Trophoblast cell (in vitro differentiated cells and primary cell): ENCODE measurements around the gene IFITM10.
A peak's percentile ranks its signal among the peaks of the same experiment; 100 is the strongest.

Source experiments
- DNase-seq, 2 donors: peaks; one replicate each; pipeline ENCODE4 v3.0.0-alpha.2; 2016
- H2AFZ ChIP-seq: 2 replicates; pipeline ENCODE4 v1.6.1; 2013; ENCODE audit warnings: low read length, moderate library complexity, mild to moderate bottlenecking; ENCODE audit not compliant: insufficient read depth, poor library complexity
- H2AK5ac ChIP-seq: 2 replicates; pipeline ENCODE4 v1.6.1; 2013; ENCODE audit warnings: mild to moderate bottlenecking, low read length
- H2BK120ac ChIP-seq: 2 replicates; pipeline ENCODE4 v1.6.1; 2013; ENCODE audit warnings: low read length, mild to moderate bottlenecking, moderate library complexity; ENCODE audit not compliant: insufficient read depth, poor library complexity
- H2BK12ac ChIP-seq: 2 replicates; pipeline ENCODE4 v1.6.1; 2013; ENCODE audit warnings: mild to moderate bottlenecking, low read length, moderate library complexity
- H2BK5ac ChIP-seq: 2 replicates; pipeline ENCODE4 v1.6.1; 2013; ENCODE audit warnings: low read length, low read depth, moderate library complexity, mild to moderate bottlenecking; ENCODE audit not compliant: poor library complexity
- H3K14ac ChIP-seq: 2 replicates; pipeline ENCODE4 v1.6.1; 2013; ENCODE audit warnings: mild to moderate bottlenecking, low read length
- H3K18ac ChIP-seq: 2 replicates; pipeline ENCODE4 v1.6.1; 2013; ENCODE audit warnings: mild to moderate bottlenecking, low read length
- H3K23ac ChIP-seq: 2 replicates; pipeline ENCODE4 v1.6.1; 2013; ENCODE audit warnings: low read length
- H3K27ac ChIP-seq: 2 replicates; pipeline ENCODE4 v1.5.1; 2013; ENCODE audit warnings: low read depth, mild to moderate bottlenecking, inconsistent platforms, low read length, moderate library complexity
- H3K27me3 ChIP-seq: 2 replicates; pipeline ENCODE4 v1.6.1; 2013; ENCODE audit warnings: inconsistent platforms, mild to moderate bottlenecking, low read length, moderate library complexity; ENCODE audit not compliant: insufficient read depth
- H3K36me3 ChIP-seq, 2 experiments: 1 replicate in 1 of 2; 2 replicates in 1 of 2; pipeline ENCODE4 v1.6.1; 2013; ENCODE audit warnings: low read length in 2 of 2, mild to moderate bottlenecking in 2 of 2, moderate library complexity in 1 of 2; ENCODE audit not compliant: insufficient read depth in 2 of 2, control insufficient read depth in 1 of 2
- H3K4ac ChIP-seq: 2 replicates; pipeline ENCODE4 v1.6.1; 2013; ENCODE audit warnings: low read depth, mild to moderate bottlenecking, low read length, moderate library complexity
- H3K4me1 ChIP-seq, 2 experiments: 1 replicate in 1 of 2; 2 replicates in 1 of 2; pipeline ENCODE4 v1.6.1; 2013; ENCODE audit warnings: low read length in 2 of 2, mild to moderate bottlenecking in 2 of 2, moderate library complexity in 1 of 2; ENCODE audit not compliant: insufficient read depth in 2 of 2, control insufficient read depth in 1 of 2
- H3K4me2 ChIP-seq: 2 replicates; pipeline ENCODE4 v1.6.1; 2013; ENCODE audit warnings: inconsistent platforms, mild to moderate bottlenecking, low read length, moderate library complexity
- H3K4me3 ChIP-seq: 2 replicates; pipeline ENCODE4 v1.5.1; 2013; ENCODE audit warnings: mild to moderate bottlenecking, low read depth, low read length, inconsistent platforms
- H3K79me1 ChIP-seq: one replicate; pipeline ENCODE4 v1.6.1; 2013; ENCODE audit warnings: low read length
- H3K79me2 ChIP-seq: 2 replicates; pipeline ENCODE4 v1.6.1; 2013; ENCODE audit warnings: low read length, mild to moderate bottlenecking; ENCODE audit not compliant: control insufficient read depth, insufficient read depth, poor library complexity
- H3K9ac ChIP-seq: 2 replicates; pipeline ENCODE4 v1.6.1; 2013; ENCODE audit warnings: mild to moderate bottlenecking, low read length
- H3K9me3 ChIP-seq: 2 replicates; pipeline ENCODE4 v1.6.1; 2013; ENCODE audit warnings: low read depth, mild to moderate bottlenecking, control low read depth, inconsistent platforms, low read length; ENCODE audit not compliant: insufficient read depth
- H4K12ac ChIP-seq: 2 replicates; pipeline ENCODE4 v1.6.1; 2013; ENCODE audit warnings: low read depth, mild to moderate bottlenecking, low read length, moderate library complexity
- H4K8ac ChIP-seq: 2 replicates; pipeline ENCODE4 v1.6.1; 2013; ENCODE audit warnings: low read depth, mild to moderate bottlenecking, low read length, moderate library complexity
- H4K91ac ChIP-seq: one replicate; pipeline ENCODE4 v1.6.1; 2013; ENCODE audit warnings: low read depth, mild to moderate bottlenecking, low read length, moderate library complexity
- WGBS: extraction: QIAGEN DNeasy Blood & Tissue Kit; methylation state at CpG from one replicate; pipeline ENCODE4 v1.1.7; 2013; ENCODE audit warnings: missing lambda C conversion rate; ENCODE audit not compliant: insufficient read length, insufficient coverage; ENCODE audit errors: extremely low coverage; 5-methylcytosine and 5-hydroxymethylcytosine counted together

The IFITM10 gene

DNA sequence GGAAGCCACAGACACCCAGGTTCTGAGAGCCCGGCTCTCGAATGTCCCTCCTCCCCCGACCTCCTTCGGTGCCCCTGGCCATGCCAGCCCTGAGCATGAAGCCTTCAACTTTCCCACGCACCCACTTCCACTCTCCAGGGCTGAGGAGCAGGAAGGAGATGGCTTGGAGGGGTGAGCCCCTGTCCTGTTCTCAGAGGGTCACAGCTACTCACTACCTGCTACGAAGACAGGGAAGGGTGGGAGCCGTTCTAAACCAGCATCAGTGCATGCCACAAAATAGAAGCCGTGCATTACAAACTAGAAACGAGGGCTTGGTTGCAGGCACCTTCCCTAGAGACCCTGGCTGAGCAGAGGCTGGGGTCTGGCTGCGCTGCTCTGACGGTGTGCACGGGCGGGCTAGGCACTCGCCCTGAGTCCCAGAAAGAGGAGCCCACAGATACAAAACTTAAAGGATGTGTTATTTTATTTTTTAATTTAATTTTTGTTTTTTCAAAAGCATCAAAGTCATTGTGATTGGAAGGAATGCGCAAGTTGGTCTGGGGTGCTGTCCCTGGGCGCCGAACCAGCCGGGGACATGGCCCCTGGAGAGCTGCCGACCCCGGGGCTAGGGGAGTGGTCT, 57.6 kb downstream of the IFITM10 start:
- no peak overlapping the region for H4K91ac ChIP-seq
- H3K18ac ChIP-seq: no peak overlapping the region
- H2AK5ac ChIP-seq: no peak overlapping the region
- no peak overlapping the region for H3K4me2 ChIP-seq
- H2BK5ac ChIP-seq: no peak overlapping the region
- peaks cover 5 to 6% of the 10 kb centered on the region in 2 experiments for H3K4me1 ChIP-seq
- H3K27ac ChIP-seq: no peak overlapping the region
- no peak overlapping the region for H3K23ac ChIP-seq
- no peak overlapping the region for H4K8ac ChIP-seq
- WGBS: no CpG with 5 or more reads among the region's 20 CpGs
- no peak overlapping the region for H3K4ac ChIP-seq
- no peak overlapping the region for H3K14ac ChIP-seq
- DNase-seq: no peak
- H2BK12ac ChIP-seq: no peak overlapping the region
- no peak overlapping the region for H2BK120ac ChIP-seq
- no peak overlapping the region for H3K4me3 ChIP-seq
- H3K36me3 ChIP-seq: no peaks in the 10 kb centered on the region
- H3K9me3 ChIP-seq: peaks cover 2% of the 10 kb centered on the region
- H3K27me3 ChIP-seq: no peaks in the 10 kb centered on the region
- no peaks in the 10 kb centered on the region for H3K79me2 ChIP-seq
- peaks cover 3% of the 10 kb centered on the region for H3K79me1 ChIP-seq
- H4K12ac ChIP-seq: no peak overlapping the region
- H3K9ac ChIP-seq: no peak overlapping the region
- H2AFZ ChIP-seq: no peak overlapping the region

DNA sequence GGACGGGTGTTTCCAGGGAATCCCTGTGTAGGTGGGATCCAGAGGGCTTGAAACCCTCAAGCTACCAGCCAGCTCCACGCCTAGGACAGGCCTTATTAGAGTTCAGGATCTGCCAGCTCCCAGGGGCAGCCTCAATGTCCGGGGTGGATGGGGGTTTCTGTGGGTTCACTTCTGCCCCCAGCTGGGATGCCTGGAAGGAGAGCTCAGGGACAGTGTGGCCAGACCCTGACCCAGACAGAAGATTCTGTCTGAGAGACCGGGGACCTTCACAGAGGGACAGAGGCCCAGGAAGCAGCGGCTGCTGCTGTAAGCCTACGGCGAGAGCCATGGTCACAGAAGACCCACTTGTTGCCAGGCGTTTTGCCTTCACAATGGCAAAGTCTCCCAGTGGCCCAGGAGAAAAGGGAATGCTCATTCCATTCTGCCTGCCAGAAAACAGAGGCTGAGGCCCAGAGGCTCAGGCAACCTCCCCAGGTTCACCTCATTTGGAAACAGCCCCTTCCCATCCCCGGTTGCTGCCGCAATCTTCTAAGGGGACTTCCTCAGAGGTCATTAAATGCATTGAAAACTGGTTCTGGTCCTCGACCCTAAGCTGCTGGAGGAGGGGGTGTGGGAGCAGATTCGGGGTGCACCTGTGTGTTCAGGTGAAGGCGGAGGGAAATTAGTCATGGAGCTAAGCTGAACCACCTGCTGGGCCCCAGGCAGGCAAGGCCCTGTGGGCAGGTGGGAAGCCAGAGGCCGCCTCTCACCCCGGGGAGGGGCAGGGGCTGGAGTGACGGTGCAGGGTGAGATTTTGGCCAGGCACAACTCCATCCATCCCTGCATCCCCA, 58.3 kb downstream of the IFITM10 start:
- Histone ChIP-seq H3K9ac (no peak overlapping the region), H3K79me1 (peaks cover 3% of the 10 kb centered on the region), H3K79me2 (no peaks in the 10 kb centered on the region), H3K18ac (no peak overlapping the region), H3K23ac (no peak overlapping the region), H3K4me1 (peaks cover 5 to 6% of the 10 kb centered on the region in 2 experiments), H3K4me2 (no peak overlapping the region), H4K12ac (no peak overlapping the region), H3K27me3 (no peaks in the 10 kb centered on the region), H3K27ac (no peak overlapping the region), H3K4ac (no peak overlapping the region), H3K9me3 (peaks cover 2% of the 10 kb centered on the region), H2AFZ (no peak overlapping the region), H2BK120ac (no peak overlapping the region), H3K36me3 (no peaks in the 10 kb centered on the region), H3K14ac (no peak overlapping the region), H2BK5ac (no peak overlapping the region), H4K91ac (no peak overlapping the region), H3K4me3 (no peak overlapping the region), H2AK5ac (no peak overlapping the region), H4K8ac (no peak overlapping the region), H2BK12ac (no peak overlapping the region)
- DNase-seq: no peak
- WGBS: no CpG with 5 or more reads among the region's 16 CpGs

DNA sequence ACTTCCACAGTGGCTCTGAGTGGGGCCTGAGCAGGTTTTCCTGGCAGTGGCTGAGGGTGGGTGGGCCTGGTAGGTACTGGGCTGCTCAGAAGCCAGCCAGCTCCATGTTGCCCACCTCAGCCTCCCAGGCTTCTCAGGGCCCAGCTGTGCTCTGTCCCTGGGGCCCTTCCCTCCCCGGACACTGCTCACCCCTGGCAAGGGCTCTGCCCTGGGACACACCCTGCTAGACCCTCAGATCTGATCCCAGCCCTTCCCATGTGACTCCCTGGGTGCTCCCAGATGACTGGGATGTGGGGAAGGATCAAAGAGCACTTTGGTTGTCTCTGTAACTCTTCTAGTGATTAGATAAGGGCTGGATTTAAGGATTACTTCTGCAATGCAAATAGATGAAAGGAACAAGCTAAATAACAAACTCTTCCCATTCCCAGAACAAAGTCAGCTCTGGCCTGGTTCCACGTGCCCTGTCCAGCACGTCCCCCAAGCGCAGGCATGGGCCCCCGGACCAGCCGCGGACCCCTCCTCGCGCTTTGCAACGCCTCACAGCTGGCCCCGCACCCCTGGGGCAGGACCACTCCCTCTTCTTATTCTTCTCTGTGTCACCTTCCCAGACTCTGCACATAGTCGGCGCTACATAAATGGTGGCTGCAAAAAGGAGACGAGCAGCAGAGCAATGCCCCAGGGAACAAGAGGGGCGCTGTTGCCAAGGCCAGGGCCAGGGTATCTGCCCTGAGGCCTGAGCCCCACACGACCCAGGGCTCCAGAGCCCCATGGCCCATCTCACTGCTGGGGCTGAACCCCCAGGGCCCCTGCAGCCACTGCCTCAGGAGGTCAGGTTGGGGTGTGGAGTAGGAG, 59.1 kb downstream of the IFITM10 start:
- no peak overlapping the region for H3K4me2 ChIP-seq
- no peak overlapping the region for H3K14ac ChIP-seq
- H3K9me3 ChIP-seq: peaks cover 2% of the 10 kb centered on the region
- H3K27ac ChIP-seq: no peak overlapping the region
- no peak overlapping the region for H2BK120ac ChIP-seq
- WGBS: no CpG with 5 or more reads among the region's 16 CpGs
- H3K4ac ChIP-seq: no peak overlapping the region
- H3K79me1 ChIP-seq: peaks cover 3% of the 10 kb centered on the region
- no peak overlapping the region for H2BK12ac ChIP-seq
- H2AK5ac ChIP-seq: no peak overlapping the region
- no peak overlapping the region for H4K91ac ChIP-seq
- no peak overlapping the region for H3K4me3 ChIP-seq
- H4K12ac ChIP-seq: no peak overlapping the region
- no peak overlapping the region for H3K23ac ChIP-seq
- DNase-seq: no peak
- H2BK5ac ChIP-seq: no peak overlapping the region
- no peaks in the 10 kb centered on the region for H3K27me3 ChIP-seq
- H2AFZ ChIP-seq: no peak overlapping the region
- H3K36me3 ChIP-seq: no peaks in the 10 kb centered on the region
- no peak overlapping the region for H4K8ac ChIP-seq
- H3K79me2 ChIP-seq: no peaks in the 10 kb centered on the region
- no peak overlapping the region for H3K9ac ChIP-seq
- H3K4me1 ChIP-seq: peaks cover 5 to 6% of the 10 kb centered on the region in 2 experiments
- H3K18ac ChIP-seq: no peak overlapping the region

DNA sequence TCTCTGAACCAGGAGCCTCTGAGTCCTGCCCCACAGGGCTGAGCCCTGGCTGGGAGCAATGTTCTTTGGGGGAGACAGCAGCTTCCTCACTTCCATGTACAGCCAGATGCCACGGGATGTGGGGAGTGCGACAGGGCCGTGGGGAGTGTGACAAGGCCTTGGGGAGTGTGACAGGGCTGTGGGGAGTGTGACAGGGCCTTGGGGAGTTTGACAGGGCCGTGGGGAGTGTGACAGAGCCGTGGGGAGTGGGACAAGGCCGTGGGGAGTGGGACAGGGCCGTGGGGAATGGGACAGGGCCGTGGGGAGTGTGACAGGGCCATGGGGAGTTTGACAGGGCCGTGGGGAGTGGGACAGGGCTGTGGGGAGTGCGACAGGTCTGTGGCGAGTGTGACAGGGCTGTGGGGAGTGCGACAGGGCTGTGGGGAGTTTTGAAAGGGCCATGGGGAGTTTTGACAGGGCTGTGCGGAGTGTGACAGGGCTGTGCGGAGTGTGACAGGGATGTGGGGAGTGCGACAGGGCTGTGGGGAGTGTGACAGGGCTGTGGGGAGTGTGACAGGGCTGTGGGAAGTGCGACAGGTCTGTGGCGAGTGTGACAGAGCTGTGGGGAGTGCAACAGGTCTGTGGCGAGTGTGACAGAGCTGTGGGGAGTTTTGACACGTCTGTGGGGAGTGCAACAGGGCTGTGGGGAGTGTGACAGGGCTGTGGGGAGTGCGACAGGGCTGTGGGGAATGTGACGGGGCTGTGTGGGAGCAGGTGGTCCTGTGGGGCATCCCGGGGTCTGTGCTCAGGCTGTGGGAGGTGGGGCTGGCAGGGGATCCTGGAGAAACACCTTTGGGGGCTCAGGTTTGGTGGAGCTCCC, 60.0 kb downstream of the IFITM10 start:
- H3K4ac ChIP-seq: no peak overlapping the region
- no peak overlapping the region for H3K27ac ChIP-seq
- peak overlapping the region; percentile 35 for H3K4me3 ChIP-seq
- no peak overlapping the region for H2BK5ac ChIP-seq
- DNase-seq: no peak
- no peak overlapping the region for H2BK12ac ChIP-seq
- H3K18ac ChIP-seq: no peak overlapping the region
- H2AFZ ChIP-seq: no peak overlapping the region
- no peak overlapping the region for H4K8ac ChIP-seq
- no peak overlapping the region for H3K23ac ChIP-seq
- no peak overlapping the region for H4K91ac ChIP-seq
- H3K79me2 ChIP-seq: no peaks in the 10 kb centered on the region
- no peak overlapping the region for H3K4me2 ChIP-seq
- H3K9ac ChIP-seq: no peak overlapping the region
- H3K4me1 ChIP-seq: peaks cover 5 to 6% of the 10 kb centered on the region in 2 experiments
- H4K12ac ChIP-seq: no peak overlapping the region
- no peaks in the 10 kb centered on the region for H3K9me3 ChIP-seq
- H2AK5ac ChIP-seq: no peak overlapping the region
- H3K36me3 ChIP-seq: no peaks in the 10 kb centered on the region
- H2BK120ac ChIP-seq: no peak overlapping the region
- no CpG with 5 or more reads among the region's 22 CpGs for WGBS
- no peaks in the 10 kb centered on the region for H3K27me3 ChIP-seq
- H3K79me1 ChIP-seq: peaks cover 3% of the 10 kb centered on the region
- no peak overlapping the region for H3K14ac ChIP-seq
